ENCODE data around the gene SH3D21.

Gene SH3D21

GRCh38 chr1:36351227-36351977 is 45.2 kb downstream of the SH3D21 start:
- Histone ChIP-seq H4K20me1 (ENCODE audit: control insufficient read depth, insufficient read depth, low read depth, low read length) (no peaks in the 10 kb centered on the region), H3K9me3 (ENCODE audit: control insufficient read depth, insufficient read depth, low read length) (no peaks in the 10 kb centered on the region), H3K36me3 (ENCODE audit: control insufficient read depth, low read length) (peaks cover 91% of the 10 kb centered on the region), H3K4me3 (ENCODE audit: low read length) (no peak overlapping the region), H3K4me2 (ENCODE audit: low read length) (no peak overlapping the region), H3K4me1 (ENCODE audit: control insufficient read depth, low read length) (no peaks in the 10 kb centered on the region), H3K9me2 (replicated peaks; ENCODE audit: control insufficient read depth, low read length) (no peaks in the 10 kb centered on the region), H3K27ac (ENCODE audit: low read depth, low read length) (no peak overlapping the region), H3F3A (ENCODE audit: control insufficient read depth, insufficient read depth) (no peaks in the 10 kb centered on the region), H3K79me2 (ENCODE audit: control insufficient read depth, low read length) (no peaks in the 10 kb centered on the region), H3K27me3 (ENCODE audit: control insufficient read depth, low read length) (no peaks in the 10 kb centered on the region)
- no peak for TF ChIP-seq EZH2phosphoT487 (IDR thresholded peaks at IDR 0.05; ENCODE audit: borderline replicate concordance, low read length)
- TF ChIP-seq, protein P1, sequence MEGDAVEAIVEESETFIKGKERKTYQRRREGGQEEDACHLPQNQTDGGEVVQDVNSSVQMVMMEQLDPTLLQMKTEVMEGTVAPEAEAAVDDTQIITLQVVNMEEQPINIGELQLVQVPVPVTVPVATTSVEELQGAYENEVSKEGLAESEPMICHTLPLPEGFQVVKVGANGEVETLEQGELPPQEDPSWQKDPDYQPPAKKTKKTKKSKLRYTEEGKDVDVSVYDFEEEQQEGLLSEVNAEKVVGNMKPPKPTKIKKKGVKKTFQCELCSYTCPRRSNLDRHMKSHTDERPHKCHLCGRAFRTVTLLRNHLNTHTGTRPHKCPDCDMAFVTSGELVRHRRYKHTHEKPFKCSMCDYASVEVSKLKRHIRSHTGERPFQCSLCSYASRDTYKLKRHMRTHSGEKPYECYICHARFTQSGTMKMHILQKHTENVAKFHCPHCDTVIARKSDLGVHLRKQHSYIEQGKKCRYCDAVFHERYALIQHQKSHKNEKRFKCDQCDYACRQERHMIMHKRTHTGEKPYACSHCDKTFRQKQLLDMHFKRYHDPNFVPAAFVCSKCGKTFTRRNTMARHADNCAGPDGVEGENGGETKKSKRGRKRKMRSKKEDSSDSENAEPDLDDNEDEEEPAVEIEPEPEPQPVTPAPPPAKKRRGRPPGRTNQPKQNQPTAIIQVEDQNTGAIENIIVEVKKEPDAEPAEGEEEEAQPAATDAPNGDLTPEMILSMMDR (IDR thresholded peaks at IDR 0.05; ENCODE audit: low read depth, low read length, poor library complexity, severe bottlenecking): no peak

DNA sequence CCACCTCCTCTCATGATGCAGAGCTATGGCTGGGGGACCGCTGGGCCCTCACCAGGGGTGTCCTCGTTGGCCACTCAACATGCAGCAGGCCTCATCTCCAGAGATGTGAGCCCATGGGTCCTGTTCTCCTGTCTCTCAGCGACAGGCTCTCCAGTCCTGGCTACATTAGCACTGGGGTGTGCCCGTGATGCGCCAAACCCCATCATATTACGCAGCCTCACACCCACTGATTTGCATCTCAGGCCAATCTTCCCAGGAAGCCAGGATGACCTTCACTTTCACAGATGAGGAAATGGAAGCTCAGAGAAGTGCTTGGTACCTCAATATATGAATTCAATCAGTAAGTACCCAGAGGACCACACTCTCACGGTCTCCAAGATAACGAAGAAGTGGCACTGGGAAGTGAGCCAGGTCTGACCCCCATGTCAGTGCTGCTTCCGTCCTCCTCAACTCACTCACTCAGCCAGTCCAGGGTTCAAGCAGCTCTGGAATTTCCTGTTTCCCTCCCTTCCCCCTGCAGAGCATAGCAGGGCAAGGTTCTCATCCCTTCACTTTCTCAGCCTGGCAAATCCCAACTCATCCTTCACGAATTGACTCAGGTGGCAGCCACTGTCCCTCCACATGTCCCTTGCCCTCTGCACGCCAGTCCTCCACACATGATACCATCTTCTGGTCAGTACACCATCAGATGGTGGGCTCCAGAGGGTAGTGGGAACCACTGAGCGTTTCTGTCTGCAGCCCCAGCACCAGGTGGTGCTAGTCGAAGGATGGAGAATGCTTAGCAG is 46.1 kb downstream of the SH3D21 start:
- Histone ChIP-seq H3K36me3 (ENCODE audit: control insufficient read depth, low read length) (peaks cover 89% of the 10 kb centered on the region), H3F3A (ENCODE audit: control insufficient read depth, insufficient read depth) (no peaks in the 10 kb centered on the region), H3K9me3 (ENCODE audit: control insufficient read depth, insufficient read depth, low read length) (no peaks in the 10 kb centered on the region), H3K4me1 (ENCODE audit: control insufficient read depth, low read length) (no peaks in the 10 kb centered on the region), H4K20me1 (ENCODE audit: control insufficient read depth, insufficient read depth, low read depth, low read length) (no peaks in the 10 kb centered on the region), H3K27ac (ENCODE audit: low read depth, low read length) (no peak overlapping the region), H3K27me3 (ENCODE audit: control insufficient read depth, low read length) (no peaks in the 10 kb centered on the region), H3K4me2 (ENCODE audit: low read length) (no peak overlapping the region), H3K79me2 (ENCODE audit: control insufficient read depth, low read length) (no peaks in the 10 kb centered on the region), H3K4me3 (ENCODE audit: low read length) (no peak overlapping the region), H3K9me2 (replicated peaks; ENCODE audit: control insufficient read depth, low read length) (no peaks in the 10 kb centered on the region)
- no peak for TF ChIP-seq EZH2phosphoT487 (IDR thresholded peaks at IDR 0.05; ENCODE audit: borderline replicate concordance, low read length)
- TF ChIP-seq, protein P1 (IDR thresholded peaks at IDR 0.05; ENCODE audit: low read depth, low read length, poor library complexity, severe bottlenecking): no peak

DNA sequence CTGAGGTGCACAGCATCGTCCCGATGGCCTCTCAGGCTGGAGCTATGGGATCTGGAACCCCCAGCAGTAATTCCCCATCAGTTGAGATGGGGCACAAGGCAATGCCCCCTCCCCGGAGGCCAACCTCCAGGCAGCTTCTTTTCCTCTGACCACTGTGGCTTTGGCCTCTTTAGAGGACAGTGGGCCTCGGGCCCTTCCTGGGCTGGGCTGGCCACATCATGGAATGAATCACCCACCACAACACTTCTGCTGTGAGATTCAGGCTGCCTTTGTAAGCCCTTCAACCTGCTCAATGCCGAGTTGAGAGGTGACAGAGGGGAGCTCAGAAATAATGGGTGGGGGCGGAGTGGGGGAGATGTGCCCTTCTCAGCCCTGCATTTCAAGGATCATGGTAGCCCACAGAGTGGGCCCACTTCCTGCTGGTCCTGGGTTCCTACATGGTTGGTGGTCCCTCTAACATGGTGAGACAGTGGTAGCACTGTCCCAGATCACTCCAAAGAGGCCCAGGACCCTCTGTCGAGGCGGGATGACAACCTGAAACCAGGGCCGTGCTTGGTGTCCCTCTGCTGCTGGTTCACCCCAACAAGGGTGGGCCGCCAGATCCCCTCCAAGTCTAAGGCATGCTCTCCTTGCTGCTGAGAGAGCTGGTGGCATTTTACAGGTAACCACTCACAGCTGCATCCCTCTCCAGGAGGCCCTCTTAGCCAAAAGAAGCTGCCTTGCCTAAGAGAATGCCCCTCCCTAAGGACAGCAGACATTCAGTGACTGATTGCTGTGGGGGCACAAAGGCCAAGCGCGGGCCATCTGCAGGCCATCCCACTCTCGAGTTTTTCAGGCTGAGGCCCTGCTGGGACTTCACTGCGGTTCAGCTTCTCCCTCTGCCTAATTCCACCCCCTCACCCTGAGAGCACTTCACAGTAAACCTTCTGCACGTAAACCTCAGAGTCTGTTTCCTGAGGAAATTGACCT is 47.0 kb downstream of the SH3D21 start:
- Histone ChIP-seq H3K27ac (ENCODE audit: low read depth, low read length) (no peak overlapping the region), H3K36me3 (ENCODE audit: control insufficient read depth, low read length) (peaks cover 91% of the 10 kb centered on the region), H3K79me2 (ENCODE audit: control insufficient read depth, low read length) (no peaks in the 10 kb centered on the region), H3K4me3 (ENCODE audit: low read length) (no peak overlapping the region), H3K9me3 (ENCODE audit: control insufficient read depth, insufficient read depth, low read length) (no peaks in the 10 kb centered on the region), H3K4me2 (ENCODE audit: low read length) (no peak overlapping the region), H3K4me1 (ENCODE audit: control insufficient read depth, low read length) (no peaks in the 10 kb centered on the region), H3F3A (ENCODE audit: control insufficient read depth, insufficient read depth) (no peaks in the 10 kb centered on the region), H3K27me3 (ENCODE audit: control insufficient read depth, low read length) (no peaks in the 10 kb centered on the region), H3K9me2 (replicated peaks; ENCODE audit: control insufficient read depth, low read length) (no peaks in the 10 kb centered on the region), H4K20me1 (ENCODE audit: control insufficient read depth, insufficient read depth, low read depth, low read length) (no peaks in the 10 kb centered on the region)
- TF ChIP-seq EZH2phosphoT487 (IDR thresholded peaks at IDR 0.05; ENCODE audit: borderline replicate concordance, low read length): no peak
- TF ChIP-seq, protein P1 (IDR thresholded peaks at IDR 0.05; ENCODE audit: low read depth, low read length, poor library complexity, severe bottlenecking): no peak

Data from DOHH2 (cell line).